Hippocampal formation (tissue), 2 donors: ENCODE results near the gene SLC25A21.

ENCODE experiments used
- DNase-seq, 2 donors: peaks; one replicate each; lab custom pipeline; 2025; lab: John Stamatoyannopoulos, UW

The SLC25A21 gene

DNA sequence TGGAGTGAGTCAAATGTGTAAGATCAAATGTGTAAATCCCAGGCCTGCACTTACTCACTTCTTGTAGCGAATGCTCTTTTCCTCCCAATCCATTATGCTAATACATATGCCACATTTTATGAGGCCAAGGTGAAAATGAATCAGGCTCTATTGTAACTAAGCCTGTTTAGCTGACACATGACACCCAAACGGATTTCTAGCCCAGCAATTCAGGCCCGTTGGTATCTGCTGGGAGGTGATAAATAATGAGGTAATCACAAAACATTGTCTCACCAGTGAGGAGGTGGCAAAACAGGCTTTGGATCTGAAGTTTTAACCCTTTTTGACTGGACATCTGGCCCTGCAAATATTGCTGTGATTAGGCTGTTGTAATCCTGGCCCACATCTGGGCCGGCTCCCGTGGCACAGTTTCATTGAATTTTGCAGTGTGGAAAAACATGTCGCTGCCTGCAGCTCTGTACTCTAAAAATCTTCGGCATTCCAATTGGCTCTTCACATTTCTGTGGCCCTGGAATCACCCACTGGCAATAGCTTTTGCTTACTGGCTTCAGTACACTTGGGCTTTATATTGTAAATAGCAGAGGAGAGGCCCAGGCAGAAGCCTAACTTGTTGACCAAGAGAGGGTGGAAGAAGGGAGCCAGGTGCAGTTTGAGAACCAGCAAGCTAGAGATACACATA lies 404.7 kb downstream of the SLC25A21 start:
- no peak for DNase-seq

GRCh38 chr14:36766974-36767373 lies 405.4 kb downstream of the SLC25A21 start:
- no peak for DNase-seq

GRCh38 chr14:36757734-36758601 lies 414.4 kb downstream of the SLC25A21 start:
- DNase-seq = no peak

DNA sequence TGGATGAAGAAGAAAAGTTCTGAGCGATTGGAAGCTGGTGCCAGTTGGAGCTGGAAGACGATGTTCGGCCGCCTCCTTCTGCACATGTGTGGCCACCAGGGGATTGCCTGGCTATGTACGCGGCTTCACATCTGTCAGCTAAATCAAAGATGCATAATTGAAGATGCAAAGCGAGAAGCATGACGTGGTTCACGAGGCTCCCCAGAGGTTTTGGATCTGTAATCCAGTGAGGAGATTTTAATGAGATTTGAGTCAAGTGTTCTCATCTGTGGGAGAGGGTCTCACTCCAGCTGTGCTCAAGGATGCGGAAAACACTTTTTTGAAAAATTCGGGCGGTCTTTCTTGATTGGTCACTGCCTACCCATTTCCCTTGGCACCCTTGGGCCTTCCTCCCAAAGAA lies 416.2 kb downstream of the SLC25A21 start:
- no peak for DNase-seq

DNA sequence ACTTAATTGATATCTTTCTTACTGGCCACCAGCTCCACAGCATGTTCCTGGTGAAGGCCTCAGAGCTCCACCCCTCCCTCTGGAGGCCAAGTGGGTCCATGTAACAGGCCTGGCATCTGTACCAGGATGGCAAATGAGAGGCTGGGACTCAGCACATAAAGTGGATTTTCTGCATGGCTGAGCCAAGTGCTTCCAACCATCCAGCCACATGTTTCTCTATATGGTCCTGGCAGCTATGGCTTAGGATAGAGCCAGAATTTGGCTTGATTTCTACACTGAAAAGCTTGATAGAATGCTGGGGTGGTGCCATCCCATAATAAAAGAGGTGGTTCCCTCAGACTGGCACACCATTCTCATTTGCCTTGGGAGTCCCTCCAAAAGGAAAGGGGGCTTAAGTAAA lies 416.6 kb downstream of the SLC25A21 start:
- DNase-seq = no peak

GRCh38 chr14:36751920-36752319 lies 420.5 kb downstream of the SLC25A21 start:
- DNase-seq = no peak

- DNase-seq = no peak
These were observed 421.3 kb downstream of the SLC25A21 start for GRCh38 chr14:36751106-36751505.

- no peak for DNase-seq
These were observed 422.2 kb downstream of the SLC25A21 start for GRCh38 chr14:36750244-36750643.

DNA sequence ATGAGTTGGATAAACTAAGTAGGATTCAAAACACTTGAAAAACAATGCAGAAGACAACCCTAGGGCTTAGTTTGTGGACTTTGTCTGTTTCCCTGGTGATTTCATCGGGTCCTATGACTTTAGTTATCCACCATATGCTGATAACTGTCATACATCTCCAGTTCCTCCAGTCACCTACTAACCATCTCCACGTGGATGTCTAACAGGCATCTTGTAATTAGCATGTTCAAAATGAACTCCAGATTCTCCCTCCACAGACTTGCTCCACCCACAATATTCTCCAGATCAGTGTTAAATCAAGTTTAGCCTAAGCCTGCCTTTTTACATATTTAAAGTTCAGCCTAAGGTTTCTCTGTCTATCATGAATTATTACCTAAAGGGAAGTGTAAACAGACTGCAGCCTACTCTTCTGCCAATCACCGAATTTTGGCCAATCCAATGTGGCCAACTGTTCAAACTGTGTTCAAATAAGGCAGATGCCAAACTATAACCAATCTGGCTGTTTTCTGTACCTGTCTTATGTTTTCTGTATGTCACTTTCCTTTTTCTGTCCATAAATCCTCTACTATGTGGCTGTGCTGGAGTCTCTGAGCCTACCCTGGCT lies 423.7 kb downstream of the SLC25A21 start:
- DNase-seq = no peak

- DNase-seq = no peak
These were observed 424.8 kb downstream of the SLC25A21 start for GRCh38 chr14:36747411-36748184.

- no peak for DNase-seq
These were observed 425.5 kb downstream of the SLC25A21 start for GRCh38 chr14:36746872-36747271.

- DNase-seq = no peak
These were observed 430.5 kb downstream of the SLC25A21 start for GRCh38 chr14:36741858-36742257.

- DNase-seq = no peak
These were observed 434.1 kb downstream of the SLC25A21 start for GRCh38 chr14:36738269-36738668.

GRCh38 chr14:36726128-36726527 lies 446.3 kb downstream of the SLC25A21 start:
- no peak for DNase-seq

DNA sequence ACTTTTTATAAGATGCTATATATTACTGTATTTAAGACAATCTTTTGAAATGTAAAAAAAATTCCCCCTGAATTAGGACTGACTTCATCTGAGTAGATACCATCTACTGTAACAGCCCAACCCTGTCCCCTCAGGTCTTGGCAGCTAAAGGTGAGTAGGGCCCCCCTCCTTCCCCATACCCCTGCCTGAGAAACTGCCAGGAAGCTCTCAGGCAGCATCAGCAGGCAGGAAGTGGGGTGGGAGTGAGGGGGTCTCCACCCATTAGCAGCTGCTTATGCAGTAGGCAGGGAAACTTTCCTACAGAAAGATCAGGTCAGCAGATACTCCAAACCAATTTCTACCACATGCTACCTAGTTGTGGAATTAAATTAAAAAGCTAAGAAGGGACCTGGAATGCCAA lies 448.2 kb downstream of the SLC25A21 start:
- DNase-seq = no peak

- no peak for DNase-seq
These were observed 448.9 kb downstream of the SLC25A21 start for GRCh38 chr14:36723530-36723929.

- no peak for DNase-seq
These were observed 450.5 kb downstream of the SLC25A21 start for GRCh38 chr14:36721877-36722276.

- DNase-seq = no peak
These were observed 451.7 kb downstream of the SLC25A21 start for GRCh38 chr14:36720657-36721056.

DNA sequence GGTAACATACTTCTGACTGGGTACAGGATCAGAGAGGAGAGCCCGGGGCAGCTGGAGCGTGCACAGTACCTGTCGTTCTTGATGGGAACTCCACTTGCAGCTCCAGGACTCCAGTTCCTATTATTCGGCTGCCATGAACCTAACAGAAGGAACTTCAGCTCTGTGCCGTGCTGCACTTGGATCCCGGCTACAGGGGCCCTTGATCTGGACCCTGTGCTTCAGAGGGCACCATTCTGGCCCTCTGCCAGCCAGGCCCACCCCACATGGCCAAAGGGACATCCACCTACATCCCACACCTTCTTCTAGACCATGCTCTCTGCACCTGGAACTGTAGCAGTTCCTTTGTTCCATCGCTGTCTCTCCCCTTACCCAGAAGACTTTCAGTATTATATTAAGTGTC lies 452.6 kb downstream of the SLC25A21 start:
- DNase-seq = no peak

DNA sequence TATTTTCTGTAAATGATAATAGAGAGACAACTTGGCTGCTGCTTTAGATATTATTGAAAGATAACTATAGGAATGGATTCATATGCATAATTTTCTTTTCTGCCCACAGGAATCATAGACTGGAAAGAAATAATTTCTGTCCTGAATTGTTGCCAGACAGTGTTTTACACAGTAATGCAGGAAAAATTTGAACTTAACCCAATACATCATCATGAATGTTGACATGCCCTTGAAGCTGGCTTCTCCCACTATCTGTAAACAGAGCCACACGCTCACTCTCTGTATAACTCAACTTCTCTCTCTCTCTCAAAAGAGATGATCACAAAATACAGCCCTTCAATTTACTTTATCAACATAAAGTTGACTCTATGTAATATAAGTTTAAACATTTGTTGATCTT lies 454.2 kb downstream of the SLC25A21 start:
- no peak for DNase-seq

- no peak for DNase-seq
These were observed 455.0 kb downstream of the SLC25A21 start for GRCh38 chr14:36717363-36717762.

DNA sequence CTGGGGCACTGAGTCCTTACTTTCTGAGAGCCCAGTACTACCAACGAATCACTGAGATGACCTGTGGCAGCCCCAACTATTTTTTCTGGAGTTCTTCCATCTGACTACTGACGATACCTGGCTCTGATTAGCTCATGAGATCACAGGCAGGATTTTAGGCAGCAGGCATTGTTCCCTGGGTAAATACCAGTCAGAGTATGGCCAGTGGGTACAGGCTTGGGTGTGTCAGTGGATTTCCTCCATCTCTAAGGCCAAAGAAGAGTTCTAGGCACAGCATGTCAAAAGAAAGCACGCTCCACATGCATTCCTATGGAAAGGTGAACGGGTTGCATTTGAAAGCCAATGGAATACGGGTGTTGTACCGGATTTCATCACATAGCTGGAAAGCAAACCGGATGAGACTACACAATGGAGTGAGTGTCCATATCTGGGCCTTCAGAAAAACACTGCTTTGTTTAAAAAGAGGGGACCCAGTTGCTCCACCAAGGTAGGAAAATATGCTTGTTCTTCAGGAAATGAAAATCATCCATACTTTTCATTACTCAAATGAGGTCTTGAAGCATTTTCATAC lies 455.7 kb downstream of the SLC25A21 start:
- DNase-seq = no peak
